Measurements from ENCODE around the gene ARAF.

ARAF gene

DNA sequence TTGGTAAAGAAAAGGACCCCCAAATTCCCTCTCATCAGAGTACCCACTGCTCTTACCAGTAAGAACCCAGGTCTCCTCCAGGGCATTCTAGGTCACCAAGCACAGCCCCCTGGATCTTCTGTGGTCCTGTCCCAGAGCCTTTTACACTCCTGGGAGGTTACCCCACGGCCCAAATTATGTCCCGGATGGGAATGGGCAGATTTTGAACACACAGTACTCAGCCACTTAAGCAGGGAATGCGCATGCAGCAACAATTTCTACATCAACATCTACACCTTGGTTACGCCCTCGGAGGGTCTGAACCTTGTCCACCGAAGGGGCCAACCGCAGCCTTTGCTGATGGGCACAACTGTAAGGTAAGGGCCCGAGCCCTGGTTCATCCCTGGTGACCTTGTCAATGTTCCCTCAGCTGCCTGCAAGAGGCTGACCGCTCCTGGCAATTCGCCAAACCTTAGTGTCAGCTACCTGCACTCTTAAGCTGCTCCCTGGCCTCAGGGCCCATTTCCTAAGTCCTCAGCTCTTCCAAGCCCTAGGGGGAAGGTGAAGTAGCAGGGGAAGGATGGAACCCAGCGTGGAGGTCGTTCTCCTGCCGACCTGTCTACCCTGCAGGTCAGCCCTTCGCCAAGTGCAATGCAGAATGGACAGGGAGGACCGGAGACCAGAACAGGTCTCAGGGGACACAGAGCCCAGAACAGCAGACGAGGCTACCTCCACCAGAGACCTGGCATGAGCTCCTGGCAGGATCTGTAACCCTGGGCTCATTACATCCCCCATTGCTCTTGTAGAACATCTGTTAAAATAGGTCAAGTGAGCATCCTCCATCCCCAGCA is 27.1 kb downstream of the ARAF start:
- TF ChIP-seq, protein P1, sequence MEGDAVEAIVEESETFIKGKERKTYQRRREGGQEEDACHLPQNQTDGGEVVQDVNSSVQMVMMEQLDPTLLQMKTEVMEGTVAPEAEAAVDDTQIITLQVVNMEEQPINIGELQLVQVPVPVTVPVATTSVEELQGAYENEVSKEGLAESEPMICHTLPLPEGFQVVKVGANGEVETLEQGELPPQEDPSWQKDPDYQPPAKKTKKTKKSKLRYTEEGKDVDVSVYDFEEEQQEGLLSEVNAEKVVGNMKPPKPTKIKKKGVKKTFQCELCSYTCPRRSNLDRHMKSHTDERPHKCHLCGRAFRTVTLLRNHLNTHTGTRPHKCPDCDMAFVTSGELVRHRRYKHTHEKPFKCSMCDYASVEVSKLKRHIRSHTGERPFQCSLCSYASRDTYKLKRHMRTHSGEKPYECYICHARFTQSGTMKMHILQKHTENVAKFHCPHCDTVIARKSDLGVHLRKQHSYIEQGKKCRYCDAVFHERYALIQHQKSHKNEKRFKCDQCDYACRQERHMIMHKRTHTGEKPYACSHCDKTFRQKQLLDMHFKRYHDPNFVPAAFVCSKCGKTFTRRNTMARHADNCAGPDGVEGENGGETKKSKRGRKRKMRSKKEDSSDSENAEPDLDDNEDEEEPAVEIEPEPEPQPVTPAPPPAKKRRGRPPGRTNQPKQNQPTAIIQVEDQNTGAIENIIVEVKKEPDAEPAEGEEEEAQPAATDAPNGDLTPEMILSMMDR (IDR thresholded peaks at IDR 0.05): no peak
- Histone ChIP-seq H3K27me3 (ENCODE audit: control insufficient read depth, insufficient read depth, low read length) (no peaks in the 10 kb centered on the region), H3K27ac (no peak overlapping the region), H2AFZ (no peak overlapping the region), H3K79me2 (no peaks in the 10 kb centered on the region), H3K4me1 (no peaks in the 10 kb centered on the region), H3K4me3 (ENCODE audit: low read depth, low read length) (no peak overlapping the region), H3K9ac (no peak overlapping the region), H3K36me3 (ENCODE audit: control insufficient read depth, insufficient read depth, low read length) (no peaks in the 10 kb centered on the region), H3K4me2 (ENCODE audit: low read length) (no peak overlapping the region), H3K9me3 (ENCODE audit: control insufficient read depth, low read length) (no peaks in the 10 kb centered on the region)

DNA sequence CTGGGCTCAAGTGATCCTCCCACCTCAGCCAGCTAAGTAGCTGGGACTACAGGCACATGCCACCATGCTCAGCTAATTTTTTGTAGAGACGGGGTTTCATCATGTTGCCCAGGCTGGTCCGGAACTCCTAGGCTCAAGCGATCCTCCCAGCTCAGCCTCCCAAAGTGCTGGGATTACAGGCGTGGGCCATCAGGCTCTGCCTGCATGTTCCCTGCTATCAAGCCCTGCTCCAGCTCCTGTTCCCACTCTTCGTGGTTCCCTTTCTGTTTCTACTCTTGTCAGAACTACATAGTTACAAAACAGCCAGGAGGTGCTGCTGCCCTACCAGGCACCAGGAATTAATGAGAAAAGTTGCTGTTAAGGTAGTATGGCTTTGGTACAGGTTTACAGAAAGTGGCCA is 30.0 kb downstream of the ARAF start:
- Histone ChIP-seq H3K4me2 (ENCODE audit: low read length) (no peak overlapping the region), H3K36me3 (ENCODE audit: control insufficient read depth, insufficient read depth, low read length) (no peaks in the 10 kb centered on the region), H2AFZ (no peak overlapping the region), H3K4me1 (no peaks in the 10 kb centered on the region), H3K9me3 (ENCODE audit: control insufficient read depth, low read length) (no peaks in the 10 kb centered on the region), H3K27me3 (ENCODE audit: control insufficient read depth, insufficient read depth, low read length) (no peaks in the 10 kb centered on the region), H3K4me3 (ENCODE audit: low read depth, low read length) (no peak overlapping the region), H3K9ac (no peak overlapping the region), H3K79me2 (no peaks in the 10 kb centered on the region), H3K27ac (no peak overlapping the region)
- TF ChIP-seq, protein P1 (IDR thresholded peaks at IDR 0.05): no peak

DNA sequence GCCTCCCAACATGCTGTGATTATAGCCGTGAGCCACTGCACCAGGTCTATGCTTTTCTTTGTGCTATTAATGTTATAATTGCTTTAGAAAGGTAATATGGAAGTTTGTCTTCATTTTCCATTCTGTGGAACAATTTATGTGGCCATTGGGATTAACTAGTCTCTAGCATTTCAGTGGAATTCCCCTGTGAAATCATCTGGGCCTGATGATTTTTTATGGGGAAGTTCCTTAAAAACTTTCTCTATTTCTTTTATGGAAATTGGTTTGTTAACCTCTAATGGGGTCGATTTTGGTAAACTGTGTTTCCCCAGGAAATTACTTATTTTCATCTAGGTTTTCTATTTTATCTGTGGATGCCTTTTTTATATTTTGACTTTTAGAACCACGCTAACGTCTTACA is 32.5 kb downstream of the ARAF start:
- no peaks in the 10 kb centered on the region for H3K27me3 ChIP-seq (ENCODE audit: control insufficient read depth, insufficient read depth, low read length)
- H3K4me1 ChIP-seq: no peaks in the 10 kb centered on the region
- H3K79me2 ChIP-seq: no peaks in the 10 kb centered on the region
- H3K4me2 ChIP-seq (ENCODE audit: low read length): no peak overlapping the region
- H3K27ac ChIP-seq: no peak overlapping the region
- H2AFZ ChIP-seq: no peak overlapping the region
- no peaks in the 10 kb centered on the region for H3K9me3 ChIP-seq (ENCODE audit: control insufficient read depth, low read length)
- TF ChIP-seq, protein P1 (IDR thresholded peaks at IDR 0.05): no peak
- no peaks in the 10 kb centered on the region for H3K36me3 ChIP-seq (ENCODE audit: control insufficient read depth, insufficient read depth, low read length)
- H3K4me3 ChIP-seq (ENCODE audit: low read depth, low read length): no peak overlapping the region
- no peak overlapping the region for H3K9ac ChIP-seq

DNA sequence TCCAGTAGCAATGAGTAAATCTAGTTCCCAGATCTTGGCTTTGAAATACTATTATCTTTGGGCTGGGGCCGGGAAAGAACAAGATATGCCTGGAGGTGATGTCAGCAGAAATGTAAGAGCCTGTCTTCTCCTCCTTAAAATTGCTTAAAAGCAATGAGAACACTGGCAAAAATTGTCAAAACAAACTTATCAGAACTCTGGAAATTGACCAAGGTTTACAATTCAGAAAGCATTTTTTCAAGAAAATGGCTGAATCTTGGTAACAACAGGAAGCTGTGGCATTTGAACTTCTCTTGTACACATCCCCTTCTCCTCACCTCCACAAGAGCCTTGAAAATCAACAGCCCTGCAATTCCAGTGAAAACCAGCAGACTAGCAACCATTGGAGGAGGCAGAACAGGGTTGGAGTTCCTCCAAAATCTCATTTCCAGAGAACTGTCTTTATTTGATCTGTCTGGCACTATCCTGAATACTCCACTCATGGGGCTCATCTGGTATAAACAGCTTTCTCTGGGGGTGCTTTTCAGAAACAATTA is 34.8 kb downstream of the ARAF start:
- H3K9ac ChIP-seq: no peak overlapping the region
- H3K27me3 ChIP-seq (ENCODE audit: control insufficient read depth, insufficient read depth, low read length): no peaks in the 10 kb centered on the region
- H3K4me1 ChIP-seq: no peaks in the 10 kb centered on the region
- no peaks in the 10 kb centered on the region for H3K9me3 ChIP-seq (ENCODE audit: control insufficient read depth, low read length)
- H3K4me3 ChIP-seq (ENCODE audit: low read depth, low read length): no peak overlapping the region
- TF ChIP-seq, protein P1 (IDR thresholded peaks at IDR 0.05): no peak
- H3K36me3 ChIP-seq (ENCODE audit: control insufficient read depth, insufficient read depth, low read length): no peaks in the 10 kb centered on the region
- peak overlapping the region; percentile 39 for H3K27ac ChIP-seq
- no peak overlapping the region for H2AFZ ChIP-seq
- H3K79me2 ChIP-seq: no peaks in the 10 kb centered on the region
- no peak overlapping the region for H3K4me2 ChIP-seq (ENCODE audit: low read length)

DNA sequence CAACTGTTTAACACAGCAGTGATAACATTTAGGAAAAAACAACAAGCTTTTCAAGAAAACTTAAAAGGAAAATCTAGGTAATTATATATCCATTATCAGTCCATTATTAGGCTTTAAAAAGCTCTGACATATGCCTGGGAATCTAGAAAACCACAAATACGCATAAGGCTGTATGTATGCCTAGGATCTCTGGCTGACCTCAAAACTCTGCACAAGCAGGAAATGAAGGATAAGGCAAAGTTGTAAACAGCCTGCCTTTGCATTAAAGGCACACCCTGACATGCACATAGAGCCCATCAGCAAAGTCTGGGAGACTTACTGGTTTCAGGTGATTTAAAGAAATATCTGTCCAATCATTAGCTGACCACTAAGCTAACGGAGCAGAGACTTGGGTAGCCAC is 35.3 kb downstream of the ARAF start:
- Histone ChIP-seq H3K9ac (no peak overlapping the region), H3K4me3 (ENCODE audit: low read depth, low read length) (no peak overlapping the region), H3K27me3 (ENCODE audit: control insufficient read depth, insufficient read depth, low read length) (no peaks in the 10 kb centered on the region), H3K4me1 (no peaks in the 10 kb centered on the region), H3K9me3 (ENCODE audit: control insufficient read depth, low read length) (no peaks in the 10 kb centered on the region), H3K79me2 (no peaks in the 10 kb centered on the region), H3K36me3 (ENCODE audit: control insufficient read depth, insufficient read depth, low read length) (no peaks in the 10 kb centered on the region), H3K4me2 (ENCODE audit: low read length) (no peak overlapping the region), H3K27ac (no peak overlapping the region), H2AFZ (no peak overlapping the region)
- TF ChIP-seq, protein P1 (IDR thresholded peaks at IDR 0.05): no peak

Data from parathyroid adenoma (tissue), 2 donors.